HCT116 (cell line): ENCODE data around the gene PTPRJ.

Source experiments
- CEBPB ChIP-seq: IDR thresholded peaks from 2 replicates; pipeline ENCODE4 v1.6.1; 2012; ENCODE audit warnings: low read depth
- CTCF ChIP-seq, 3 experiments: fragments of 200-600 bp in 1 of 3; sonication (generic) in 1 of 3; IDR thresholded peaks in 2 of 3; conservative IDR thresholded peaks in 1 of 3; 2 replicates each; pipeline ENCODE4 v1.5.1; 2012 to 2017; ENCODE audit warnings: low read depth in 2 of 3, low read length in 2 of 3, antibody characterized with exemption in 1 of 3, borderline replicate concordance in 1 of 3, control low read depth in 1 of 3, mild to moderate bottlenecking in 1 of 3, mixed read lengths in 1 of 3, mixed run types in 1 of 3, moderate library complexity in 1 of 3; ENCODE audit not compliant: insufficient read depth in 1 of 3
- EZH2 ChIP-seq: fragments of 200-600 bp; sonication (generic); IDR thresholded peaks from 2 replicates; pipeline ENCODE4 v1.6.1; 2017; ENCODE audit warnings: antibody characterized with exemption, mixed run types
- EZH2phosphoT487 ChIP-seq: fragments of 200-600 bp; IDR thresholded peaks from 2 replicates; pipeline ENCODE4 v1.6.1; 2018; ENCODE audit warnings: antibody characterized with exemption, borderline replicate concordance
- JUND ChIP-seq: IDR thresholded peaks from 2 replicates; pipeline ENCODE4 v1.6.1; 2012
- MAX ChIP-seq: IDR thresholded peaks from 2 replicates; pipeline ENCODE4 v1.6.1; 2012
- POLR2A ChIP-seq: IDR thresholded peaks from 2 replicates; pipeline ENCODE4 v1.7.0; 2011; ENCODE audit warnings: borderline replicate concordance; ENCODE audit not compliant: insufficient read depth, insufficient read length; ENCODE audit errors: extremely low read depth
- POLR2AphosphoS5 ChIP-seq: IDR thresholded peaks from 2 replicates; pipeline ENCODE4 v1.6.1; 2011; ENCODE audit warnings: mild to moderate bottlenecking, low read depth, low read length, moderate library complexity
- RAD21 ChIP-seq: IDR thresholded peaks from 2 replicates; pipeline ENCODE4 v1.6.1; 2012; ENCODE audit warnings: low read depth, mild to moderate bottlenecking
- REST ChIP-seq: IDR thresholded peaks from 2 replicates; pipeline ENCODE4 v1.6.1; 2012; ENCODE audit warnings: low read depth
- SP1 ChIP-seq: IDR thresholded peaks from 2 replicates; pipeline ENCODE4 v1.6.1; 2012; ENCODE audit warnings: low read depth
- YY1 ChIP-seq: IDR thresholded peaks from 2 replicates; pipeline ENCODE4 v1.6.1; 2011; ENCODE audit warnings: low read length, low read depth, moderate library complexity, mild to moderate bottlenecking; ENCODE audit not compliant: insufficient replicate concordance; ENCODE audit errors: extremely low read depth
- ZNF274 ChIP-seq: fragments of 200-500 bp; sonication (Bioruptor generic); IDR thresholded peaks from 2 replicates; pipeline ENCODE4 v1.6.1; 2014; ENCODE audit warnings: mild to moderate bottlenecking, low read depth, low read length, inconsistent platforms

GRCh38 chr11:48095779-48096470, 115.6 kb downstream of the PTPRJ start:
- TF ChIP-seq ZNF274, result no peak
- no peak for TF ChIP-seq CTCF (IDR thresholded peaks at IDR 0.05 in 2 of 3, conservative IDR thresholded peaks at IDR 0.05 in 1 of 3; ENCODE audit: borderline replicate concordance in 1 of 3, insufficient read depth in 1 of 3, low read depth in 2 of 3, low read length in 2 of 3)
- TF ChIP-seq POLR2A, result no peak
- no peak for TF ChIP-seq YY1
- TF ChIP-seq POLR2AphosphoS5, result no peak
- TF ChIP-seq RAD21, result no peak
- no peak for TF ChIP-seq EZH2phosphoT487
- TF ChIP-seq REST, result no peak
- TF ChIP-seq MAX, result no peak
- no peak for TF ChIP-seq SP1
- TF ChIP-seq EZH2, result no peak
- TF ChIP-seq CEBPB, result no peak
- no peak for TF ChIP-seq JUND
